Fibroblast of lung (primary cell): Measurements from ENCODE around the gene SNX33. TPM values are rescaled to one million over a fixed set of nuclear protein-coding genes. Genes with fewer than 3 reads are reported as not detected.

Source experiments
- DNase-seq, 2 donors: peaks; one replicate each; pipeline versions ENCODE4 v3.0.0 to v3.0.0-alpha.2; 2010; ENCODE audit warnings: low read depth in 2 of 2
- H2AFZ ChIP-seq: 2 replicates; pipeline ENCODE4 v1.5.1; 2012; ENCODE audit warnings: low read length, control low read depth, inconsistent platforms
- H3K27ac ChIP-seq: 2 replicates; pipeline ENCODE4 v1.5.1; 2011; ENCODE audit warnings: low read length, control low read depth; ENCODE audit not compliant: insufficient read depth
- H3K27me3 ChIP-seq: 2 replicates; pipeline ENCODE4 v1.5.1; 2011; ENCODE audit warnings: mild to moderate bottlenecking, low read length; ENCODE audit not compliant: control insufficient read depth, insufficient read depth
- H3K36me3 ChIP-seq: 2 replicates; pipeline ENCODE4 v1.5.1; 2011; ENCODE audit warnings: low read length; ENCODE audit not compliant: control insufficient read depth, insufficient read depth
- H3K4me1 ChIP-seq: 2 replicates; pipeline ENCODE4 v1.5.1; 2011; ENCODE audit warnings: low read length; ENCODE audit not compliant: control insufficient read depth, insufficient read depth; ENCODE audit errors: extremely low read depth
- H3K4me2 ChIP-seq: 2 replicates; pipeline ENCODE4 v1.5.1; 2011; ENCODE audit warnings: low read length, control low read depth; ENCODE audit not compliant: insufficient read depth; ENCODE audit errors: extremely low read depth
- H3K4me3 ChIP-seq, 4 experiments: fragments of 200-600 bp in 1 of 4; sonication (generic) in 1 of 4; replicated peaks in 1 of 4; 2 replicates each; pipeline ENCODE4 v1.5.1; 2011 to 2016; ENCODE audit warnings: low read length in 4 of 4, low read depth in 3 of 4, mild to moderate bottlenecking in 3 of 4, control low read depth in 2 of 4, inconsistent platforms in 1 of 4, mixed read lengths in 1 of 4; ENCODE audit not compliant: insufficient read depth in 1 of 4; ENCODE audit errors: control extremely low read depth in 1 of 4
- H3K79me2 ChIP-seq: 2 replicates; pipeline ENCODE4 v1.5.1; 2012; ENCODE audit warnings: mild to moderate bottlenecking, low read length, inconsistent platforms; ENCODE audit not compliant: control insufficient read depth, insufficient read depth
- H3K9ac ChIP-seq: 2 replicates; pipeline ENCODE4 v1.5.1; 2011; ENCODE audit warnings: mild to moderate bottlenecking, low read length, control low read depth; ENCODE audit not compliant: insufficient read depth
- H3K9me3 ChIP-seq: 2 replicates; pipeline ENCODE4 v1.5.1; 2012; ENCODE audit warnings: low read depth, low read length; ENCODE audit not compliant: control insufficient read depth, insufficient read depth
- H4K20me1 ChIP-seq: 2 replicates; pipeline ENCODE4 v1.5.1; 2011; ENCODE audit warnings: low read length; ENCODE audit not compliant: control insufficient read depth, insufficient read depth; ENCODE audit errors: extremely low read depth
- CTCF ChIP-seq, 2 donors: IDR thresholded peaks in 1 of 2; conservative IDR thresholded peaks in 1 of 2; 1 replicate in 1 of 2; 2 replicates in 1 of 2; pipeline ENCODE4 v1.5.1; 2011 to 2012; ENCODE audit warnings: low read length in 2 of 2, control low read depth in 1 of 2, inconsistent platforms in 1 of 2, low read depth in 1 of 2, mild to moderate bottlenecking in 1 of 2
- EZH2 ChIP-seq: IDR thresholded peaks from 2 replicates; pipeline ENCODE4 v1.5.1; 2012; ENCODE audit warnings: low read length, control low read depth, mild to moderate bottlenecking; ENCODE audit errors: missing control alignments
- polyA plus RNA-seq, 2 donors: library from polyadenylated mRNA; depleted of rRNA in 1 of 2; stranded (reverse) in 1 of 2; unstranded in 1 of 2; fragments of >200 nt; gene quantifications; 2 replicates each; pipeline ENCODE4 v1.2.1, GENCODE V29; 2011 to 2012; ENCODE audit warnings: missing spikeins in 1 of 2
- total RNA-seq: library from RNA; depleted of rRNA; stranded (reverse); fragments of >200 nt; gene quantifications from 2 replicates; pipeline ENCODE4 v1.2.1, GENCODE V29; 2014

Gene SNX33
- total and polyA plus RNA-seq, 2 donors (not counting 1 experiment from before 2014, with no cell fraction given) = 17.5 to 24.6 TPM

GRCh38 chr15:75680007-75680789 lies 32.5 kb downstream of the SNX33 start:
- H3K4me1 ChIP-seq = peaks cover 5% of the 10 kb centered on the region
- H3K36me3 ChIP-seq = peaks cover 39% of the 10 kb centered on the region
- no peak overlapping the region for H2AFZ ChIP-seq
- H3K9ac ChIP-seq = no peak overlapping the region
- TF ChIP-seq CTCF (conservative IDR thresholded peaks at IDR 0.05 in 1 of 2, IDR thresholded peaks at IDR 0.05 in 1 of 2; ENCODE audit: low read depth in 1 of 2, low read length in 2 of 2) (no peak), EZH2 (no peak)
- no peaks in the 10 kb centered on the region for H3K9me3 ChIP-seq
- H3K4me3 ChIP-seq = no peak overlapping the region
- no peaks in the 10 kb centered on the region for H3K79me2 ChIP-seq
- no peak overlapping the region for H3K27ac ChIP-seq
- H3K27me3 ChIP-seq = no peaks in the 10 kb centered on the region
- H3K4me2 ChIP-seq = no peak overlapping the region
- no peak for DNase-seq
- no peaks in the 10 kb centered on the region for H4K20me1 ChIP-seq

GRCh38 chr15:75682181-75683135 lies 34.7 kb downstream of the SNX33 start:
- DNase-seq = no peak

More at GRCh38 chr15:75682181-75683135, 34.7 kb downstream of the SNX33 start:
- Histone ChIP-seq H3K9ac (no peak overlapping the region), H3K27ac (no peak overlapping the region), H3K9me3 (no peaks in the 10 kb centered on the region), H3K4me2 (no peak overlapping the region), H3K4me3 (no peak overlapping the region), H3K27me3 (no peaks in the 10 kb centered on the region), H3K36me3 (peaks cover 32% of the 10 kb centered on the region), H4K20me1 (no peaks in the 10 kb centered on the region), H2AFZ (no peak overlapping the region), H3K79me2 (peaks cover under 1% of the 10 kb centered on the region), H3K4me1 (no peaks in the 10 kb centered on the region)
- TF ChIP-seq EZH2 = no peak
- TF ChIP-seq CTCF (conservative IDR thresholded peaks at IDR 0.05 in 1 of 2, IDR thresholded peaks at IDR 0.05 in 1 of 2; ENCODE audit: low read depth in 1 of 2, low read length in 2 of 2) = no peak
